Endothelial cell of umbilical vein (primary cell): ENCODE measurements around the gene NANS. TPM values are rescaled to one million over a fixed set of nuclear protein-coding genes. Genes with fewer than 3 reads are reported as not detected.

Experiments used
- BruUV-seq: library from RNA; stranded (reverse); fragments of 400-500 nt; replicated peaks from 2 replicates; lab custom pipeline; 2021; lab: Mats Ljungman, UMichigan
- CTCF ChIA-PET: fragments of 300-600, 350-600 bp; sonication (Branson Sonifier 250); formaldehyde crosslinking; loops from one replicate; lab custom pipeline; 2021; ENCODE audit warnings: antibody characterized with exemption, inconsistent platforms; lab: Charles Lee
- POLR2A ChIA-PET: fragments of 300-600, 350-600 bp; sonication (Branson Sonifier 250); formaldehyde crosslinking; loops from one replicate; lab custom pipeline; 2021; ENCODE audit warnings: antibody characterized with exemption, inconsistent platforms; lab: Charles Lee
- DNase-seq: peaks from one replicate; pipeline ENCODE4 v3.0.0-alpha.2; 2011; ENCODE audit warnings: low read depth, low spot score
- FAIRE-seq: peaks from 2 replicates; lab custom pipeline; 2011; peaks lifted over from hg19 to GRCh38; lab: Jason Lieb, UNC
- H2AFZ ChIP-seq: 2 replicates; pipeline ENCODE4 v1.6.0; 2012; ENCODE audit warnings: low read depth, low read length, control low read depth, inconsistent platforms
- H3K27ac ChIP-seq: 2 replicates; pipeline ENCODE4 v1.5.1; 2011; ENCODE audit warnings: low read depth, mild to moderate bottlenecking, control low read depth, low read length, moderate library complexity; ENCODE audit not compliant: insufficient read depth
- H3K27me3 ChIP-seq, 2 experiments: 2 replicates each; pipeline versions ENCODE4 v1.6.0 to v1.6.1; 2011; ENCODE audit warnings: low read length in 2 of 2, mixed read lengths in 1 of 2; ENCODE audit not compliant: control insufficient read depth in 2 of 2, insufficient read depth in 2 of 2
- H3K36me3 ChIP-seq, 2 experiments: 2 replicates in 1 of 2; 3 replicates in 1 of 2; pipeline ENCODE4 v1.5.1; 2011; ENCODE audit warnings: low read length in 2 of 2, mild to moderate bottlenecking in 1 of 2, moderate library complexity in 1 of 2; ENCODE audit not compliant: control insufficient read depth in 2 of 2, insufficient read depth in 2 of 2; ENCODE audit errors: extremely low read depth in 1 of 2
- H3K4me1 ChIP-seq: 3 replicates; pipeline ENCODE4 v1.5.1; 2011; ENCODE audit warnings: mild to moderate bottlenecking, low read length; ENCODE audit not compliant: control insufficient read depth, insufficient read depth; ENCODE audit errors: extremely low read depth
- H3K4me2 ChIP-seq: 2 replicates; pipeline ENCODE4 v1.6.1; 2011; ENCODE audit warnings: low read length, control low read depth, mixed read lengths; ENCODE audit not compliant: insufficient read depth
- H3K4me3 ChIP-seq, 3 experiments: fragments of 200-600 bp in 1 of 3; sonication (generic), shearing (Covaris generic) in 1 of 3; replicated peaks in 1 of 3; 2 replicates each; pipeline ENCODE4 v1.5.1; 2011 to 2016; ENCODE audit warnings: control low read depth in 3 of 3, low read length in 3 of 3, mild to moderate bottlenecking in 2 of 3, inconsistent platforms in 1 of 3, low read depth in 1 of 3, moderate library complexity in 1 of 3; ENCODE audit not compliant: insufficient read depth in 1 of 3
- H3K79me2 ChIP-seq: 2 replicates; pipeline ENCODE4 v1.6.0; 2012; ENCODE audit warnings: low read length, inconsistent platforms; ENCODE audit not compliant: control insufficient read depth, insufficient read depth
- H3K9ac ChIP-seq: replicated peaks from 2 replicates; pipeline ENCODE3; 2011; ENCODE audit warnings: low read length, control low read depth; ENCODE audit not compliant: insufficient read depth; ENCODE audit errors: extremely low read depth
- H3K9me1 ChIP-seq: replicated peaks from 3 replicates; pipeline ENCODE4 v1.6.0; 2011; ENCODE audit warnings: mild to moderate bottlenecking, low read length; ENCODE audit not compliant: control insufficient read depth, insufficient read depth; ENCODE audit errors: extremely low read depth
- H3K9me3 ChIP-seq: replicated peaks from 2 replicates; pipeline ENCODE4 v1.5.1; 2012; ENCODE audit warnings: low read length, inconsistent platforms; ENCODE audit not compliant: control insufficient read depth, insufficient read depth
- H4K20me1 ChIP-seq: replicated peaks from 2 replicates; pipeline ENCODE3; 2011; ENCODE audit warnings: mild to moderate bottlenecking, low read length; ENCODE audit not compliant: control insufficient read depth, insufficient read depth; ENCODE audit errors: extremely low read depth
- CTCF ChIP-seq, 2 donors: IDR thresholded peaks; 1 replicate in 1 of 2; 2 replicates in 1 of 2; pipeline ENCODE4 v1.5.1; 2011; ENCODE audit warnings: low read length in 2 of 2, mild to moderate bottlenecking in 2 of 2, moderate library complexity in 2 of 2, control low read depth in 1 of 2, inconsistent platforms in 1 of 2, low read depth in 1 of 2; ENCODE audit not compliant: insufficient read depth in 1 of 2; ENCODE audit errors: extremely low read depth in 1 of 2
- EZH2 ChIP-seq: IDR thresholded peaks from 2 replicates; pipeline ENCODE4 v1.6.1; 2012; ENCODE audit warnings: borderline replicate concordance, low read depth, mild to moderate bottlenecking, moderate library complexity, low read length, inconsistent platforms; ENCODE audit not compliant: severe bottlenecking
- FOS ChIP-seq: IDR thresholded peaks from 2 replicates; pipeline ENCODE4 v1.6.1; 2011; ENCODE audit warnings: mild to moderate bottlenecking, low read length, moderate library complexity, borderline replicate concordance; ENCODE audit not compliant: insufficient read depth
- GATA2 ChIP-seq: IDR thresholded peaks from 2 replicates; pipeline ENCODE4 v1.7.0; 2011; ENCODE audit warnings: low read depth, mild to moderate bottlenecking, moderate library complexity, mixed read lengths, low read length; ENCODE audit not compliant: insufficient read length, insufficient read depth
- JUN ChIP-seq: IDR thresholded peaks from 2 replicates; pipeline ENCODE4 v1.6.1; 2011; ENCODE audit warnings: borderline replicate concordance, low read depth; ENCODE audit not compliant: insufficient read length, insufficient read depth
- MYC ChIP-seq: IDR thresholded peaks from one replicate; pipeline ENCODE4 v1.6.1; 2011; ENCODE audit warnings: mild to moderate bottlenecking, low read depth, low read length
- POLR2A ChIP-seq: IDR thresholded peaks from 2 replicates; pipeline ENCODE4 v1.6.1; 2012; ENCODE audit warnings: low read depth, mild to moderate bottlenecking, control low read depth, low read length
- POLR2AphosphoS5 ChIP-seq: IDR thresholded peaks from 2 replicates; pipeline ENCODE4 v1.6.1; 2012; ENCODE audit warnings: low read depth, mild to moderate bottlenecking, control low read depth, low read length, moderate library complexity; ENCODE audit not compliant: insufficient read depth
- dilution Hi-C: fragments of 300-500 bp; cut with MboI; formaldehyde crosslinking; loops from one replicate; pipeline ENCODE4 v1.15.0; 2019; ENCODE audit warnings: low sequenced_read_pairs; ENCODE audit not compliant: extremely low pct_ligation_motif_present
- intact Hi-C: fragments of 100-400 bp; cut with micrococcal nuclease; formaldehyde crosslinking; loops from one replicate; pipeline ENCODE4 v1.10.0; 2022
- polyA plus RNA-seq, 4 experiments: library from polyadenylated mRNA; depleted of rRNA in 3 of 4; stranded (reverse) in 3 of 4; unstranded in 1 of 4; fragments of >200 nt; gene quantifications; 2 replicates each; pipeline versions ENCODE4 v1.2.1 to v1.2.3, GENCODE V29; 2011 to 2012; ENCODE audit warnings: missing spikeins in 1 of 4
- total RNA-seq: library from RNA; stranded (reverse); gene quantifications from 2 replicates; pipeline ENCODE4 v1.2.3, GENCODE V29; 2021
- TF ChIP-seq, protein P1 (sequence below): IDR thresholded peaks from 2 replicates; pipeline ENCODE4 v1.6.1; 2011; ENCODE audit not compliant: insufficient read depth, insufficient read length

Gene NANS
- total and polyA plus RNA-seq, 2 donors (not counting 3 experiments of a cell fraction or from before 2014, with no cell fraction given), result 85.1 to 108 TPM

- ChIA-PET POLR2A (interaction anchor here (1.0 kb wide), 1 partner anchor 46 kb away, joined by 6 read pairs; the partner anchor contains the start of gene NANS), CTCF (interaction anchor here (0.7 to 1.2 kb wide), 6 partner anchors 11 to 64 kb away, joined by 3 to 9 read pairs (median 3); partner anchors contain the start of genes ANP32B and NANS)
- DNase-seq (peak; percentile 82), FAIRE-seq (no peak)
- H3K36me3 ChIP-seq, result peaks cover 16 to 25% of the 10 kb centered on the region in 2 experiments
- H3K4me1 ChIP-seq, result peaks cover 42% of the 10 kb centered on the region
- H3K9me1 ChIP-seq, result no peaks in the 10 kb centered on the region
- H3K27me3 ChIP-seq, result no peaks in the 10 kb centered on the region
- intact Hi-C loops, result loop anchor here (1.0 kb wide), 4 partner anchors 12 to 87 kb away; partner anchors contain the start of genes ANP32B and NANS
- no peaks in the 10 kb centered on the region for H4K20me1 ChIP-seq
- H3K9ac ChIP-seq, result no peak overlapping the region
- H3K79me2 ChIP-seq, result peaks cover 41% of the 10 kb centered on the region
- H3K27ac ChIP-seq, result peak overlapping the region; percentile 71
- dilution Hi-C loops, result no loop called here
- H2AFZ ChIP-seq, result no peak overlapping the region
- H3K4me3 ChIP-seq, result no peak overlapping the region
- peak overlapping the region; percentile 53 for H3K4me2 ChIP-seq
- TF ChIP-seq FOS (no peak), GATA2 (no peak), POLR2AphosphoS5 (no peak), POLR2A (peak; percentile 16), MYC (no peak), EZH2 (no peak), JUN (peak; percentile 25)
- H3K9me3 ChIP-seq, result no peaks in the 10 kb centered on the region
- BruUV-seq, result no TSS peak
Observed at GRCh38 chr9:98010445-98010844, 46.1 kb upstream of the NANS start.

DNA sequence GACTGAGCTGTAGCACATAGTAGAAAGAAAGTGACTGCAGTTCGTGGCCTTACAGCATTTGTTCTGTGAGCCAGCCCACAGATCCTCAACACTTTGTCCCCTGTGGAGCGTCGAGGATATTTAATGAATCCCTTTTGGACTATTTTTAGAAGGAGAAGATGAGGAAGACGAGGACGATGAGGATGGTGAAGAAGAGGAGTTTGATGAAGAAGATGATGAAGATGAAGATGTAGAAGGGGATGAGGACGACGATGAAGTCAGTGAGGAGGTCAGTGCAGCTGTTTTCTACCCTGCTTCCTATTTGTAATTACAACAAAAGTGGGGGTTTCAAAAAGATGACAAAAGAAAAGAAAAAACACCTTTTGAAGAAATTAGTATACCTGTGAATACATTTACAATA lies 45.4 kb upstream of the NANS start:
- DNase-seq (no peak), FAIRE-seq (no peak)
- peaks cover 34% of the 10 kb centered on the region for H3K79me2 ChIP-seq
- peaks cover 11 to 20% of the 10 kb centered on the region in 2 experiments for H3K36me3 ChIP-seq
- POLR2A ChIA-PET, result interaction anchor here (1.0 kb wide), 1 partner anchor 45 kb away, joined by 6 read pairs; the partner anchor contains the start of gene NANS
- H3K27ac ChIP-seq, result peak overlapping the region; percentile 71
- H3K4me2 ChIP-seq, result no peak overlapping the region
- TF ChIP-seq POLR2AphosphoS5 (no peak), FOS (no peak), JUN (no peak), MYC (no peak), POLR2A (no peak), CTCF (IDR thresholded peaks at IDR 0.05; ENCODE audit: extremely low read depth in 1 of 2, insufficient read depth in 1 of 2, low read depth in 1 of 2, low read length in 2 of 2) (no peak), GATA2 (no peak), EZH2 (no peak)
- TF ChIP-seq, protein P1, sequence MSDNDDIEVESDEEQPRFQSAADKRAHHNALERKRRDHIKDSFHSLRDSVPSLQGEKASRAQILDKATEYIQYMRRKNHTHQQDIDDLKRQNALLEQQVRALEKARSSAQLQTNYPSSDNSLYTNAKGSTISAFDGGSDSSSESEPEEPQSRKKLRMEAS, result no peak
- no TSS peak for BruUV-seq
- no peaks in the 10 kb centered on the region for H3K9me3 ChIP-seq
- no peaks in the 10 kb centered on the region for H4K20me1 ChIP-seq
- intact Hi-C loops (no loop called here), dilution Hi-C loops (no loop called here)
- H3K9ac ChIP-seq, result no peak overlapping the region
- no peak overlapping the region for H2AFZ ChIP-seq
- H3K27me3 ChIP-seq, result no peaks in the 10 kb centered on the region
- CTCF ChIA-PET, result interaction anchor here (0.7 to 1.2 kb wide), 6 partner anchors 10 to 63 kb away, joined by 3 to 9 read pairs (median 3); partner anchors contain the start of genes ANP32B and NANS
- no peaks in the 10 kb centered on the region for H3K9me1 ChIP-seq
- H3K4me1 ChIP-seq, result peaks cover 42% of the 10 kb centered on the region
- H3K4me3 ChIP-seq, result no peak overlapping the region
